DMS 273 treated with DMSO at 0.1 percent for 48 hours (cell line): ENCODE results near the gene HACE1.
"Not testable (repeated sequence)": the region's sequence is repeated elsewhere in the genome, so short reads cannot be mapped to it uniquely, and the experiment has no call there.

Experiments
- DNase-seq: peaks from one replicate; lab custom pipeline; 2025; lab: John Stamatoyannopoulos, UW

The HACE1 gene

GRCh38 chr6:104859225-104860146 is at the start of gene HACE1:
HACE1 (minus strand) TSS chr6:104859919; CDS start chr6:104859642, 277 bp downstream.
- peak; percentile 80 for DNase-seq

- DNase-seq = no peak
Measured at GRCh38 chr6:104908888-104909525, 49.3 kb upstream of the HACE1 start.

GRCh38 chr6:104908031-104908887 is 48.5 kb upstream of the HACE1 start:
- no peak for DNase-seq

- not testable (repeated sequence) for DNase-seq
Measured at GRCh38 chr6:104898893-104899292, 39.2 kb upstream of the HACE1 start.

- no peak for DNase-seq
Measured at GRCh38 chr6:104896914-104897313, 37.2 kb upstream of the HACE1 start.

- no peak for DNase-seq
Measured at GRCh38 chr6:104888066-104888465, 28.3 kb upstream of the HACE1 start.

GRCh38 chr6:104887350-104887749 is 27.6 kb upstream of the HACE1 start:
- no peak for DNase-seq

- no peak for DNase-seq
Measured at GRCh38 chr6:104885518-104886043, 25.9 kb upstream of the HACE1 start.

- DNase-seq = no peak
Measured at GRCh38 chr6:104884867-104885517, 25.3 kb upstream of the HACE1 start.

- no peak for DNase-seq
Measured at GRCh38 chr6:104881964-104882668, 22.4 kb upstream of the HACE1 start.

- DNase-seq = no peak
Measured at GRCh38 chr6:104862456-104862855, 2.7 kb upstream of the HACE1 start.

- DNase-seq = no peak
Measured at GRCh38 chr6:104860221-104860620, 502 bp upstream of the HACE1 start.

GRCh38 chr6:104858642-104859041 is 1.1 kb downstream of the HACE1 start:
- DNase-seq = no peak

- DNase-seq = no peak
Measured at GRCh38 chr6:104855507-104855906, 4.2 kb downstream of the HACE1 start.

GRCh38 chr6:104847721-104848120 is 12.0 kb downstream of the HACE1 start:
- DNase-seq = not testable (repeated sequence)

GRCh38 chr6:104843229-104843628 is 16.5 kb downstream of the HACE1 start:
- no peak for DNase-seq

GRCh38 chr6:104837158-104837557 is 22.6 kb downstream of the HACE1 start:
- DNase-seq = no peak

GRCh38 chr6:104836479-104837020 is 23.2 kb downstream of the HACE1 start:
- DNase-seq = not testable (repeated sequence)

GRCh38 chr6:104835782-104836181 is 23.9 kb downstream of the HACE1 start:
- DNase-seq = no peak

GRCh38 chr6:104829183-104829958 is 30.3 kb downstream of the HACE1 start:
- no peak for DNase-seq
